ENCODE measurements around the gene MYG1.

Gene MYG1

DNA sequence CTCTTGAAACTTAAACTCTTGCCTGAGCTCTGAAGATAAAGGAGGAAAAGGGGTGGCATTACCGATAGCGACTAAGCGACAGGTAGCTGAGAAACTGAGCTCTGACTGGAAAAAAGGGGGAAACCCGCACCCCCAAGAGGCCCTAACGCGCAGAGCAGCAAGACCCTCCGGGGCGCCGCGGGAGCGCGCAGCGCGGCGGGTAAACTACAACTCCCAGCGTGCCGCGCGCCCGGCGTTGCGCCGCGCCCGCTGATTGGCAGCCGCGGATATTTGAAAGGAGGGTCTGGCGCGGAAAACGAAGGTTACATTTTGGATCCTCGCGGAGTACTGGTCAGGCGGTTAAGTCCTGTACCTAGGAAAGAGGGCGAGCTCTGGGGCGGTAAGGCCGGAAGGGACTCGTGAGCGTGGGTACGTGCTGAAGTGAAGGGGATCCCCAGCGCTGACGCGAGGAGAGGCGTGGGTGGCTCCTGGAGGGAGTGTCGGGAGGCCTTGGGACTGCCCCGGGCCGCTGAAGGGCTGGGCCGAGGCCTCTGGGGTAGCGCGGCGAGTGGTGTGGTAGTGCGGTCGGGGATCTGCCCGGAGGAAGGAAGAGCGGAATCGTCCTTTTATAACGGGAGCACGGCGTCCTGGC is 31.4 kb upstream of the MYG1 start, which contains the start of gene ESPL1 (continued):
- TF ChIP-seq RBAK (tag by site-specific recombination; IDR thresholded peaks at IDR 0.05), result no peak
- no peak for TF ChIP-seq ZNF701 (tag by site-specific recombination; IDR thresholded peaks at IDR 0.05)
- TF ChIP-seq ZNF239 (tag by site-specific recombination; IDR thresholded peaks at IDR 0.05), result no peak
- no peak for TF ChIP-seq ZNF747 (tag by site-specific recombination; IDR thresholded peaks at IDR 0.05)
- TF ChIP-seq, protein P1, sequence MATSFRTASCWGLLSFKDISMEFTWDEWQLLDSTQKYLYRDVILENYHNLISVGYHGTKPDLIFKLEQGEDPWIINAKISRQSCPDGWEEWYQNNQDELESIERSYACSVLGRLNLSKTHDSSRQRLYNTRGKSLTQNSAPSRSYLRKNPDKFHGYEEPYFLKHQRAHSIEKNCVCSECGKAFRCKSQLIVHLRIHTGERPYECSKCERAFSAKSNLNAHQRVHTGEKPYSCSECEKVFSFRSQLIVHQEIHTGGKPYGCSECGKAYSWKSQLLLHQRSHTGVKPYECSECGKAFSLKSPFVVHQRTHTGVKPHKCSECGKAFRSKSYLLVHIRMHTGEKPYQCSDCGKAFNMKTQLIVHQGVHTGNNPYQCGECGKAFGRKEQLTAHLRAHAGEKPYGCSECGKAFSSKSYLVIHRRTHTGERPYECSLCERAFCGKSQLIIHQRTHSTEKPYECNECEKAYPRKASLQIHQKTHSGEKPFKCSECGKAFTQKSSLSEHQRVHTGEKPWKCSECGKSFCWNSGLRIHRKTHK (tag by site-specific recombination; IDR thresholded peaks at IDR 0.05), result no peak
- TF ChIP-seq ZNF585B (tag by site-specific recombination; IDR thresholded peaks at IDR 0.05), result no peak
- TF ChIP-seq, protein P2, sequence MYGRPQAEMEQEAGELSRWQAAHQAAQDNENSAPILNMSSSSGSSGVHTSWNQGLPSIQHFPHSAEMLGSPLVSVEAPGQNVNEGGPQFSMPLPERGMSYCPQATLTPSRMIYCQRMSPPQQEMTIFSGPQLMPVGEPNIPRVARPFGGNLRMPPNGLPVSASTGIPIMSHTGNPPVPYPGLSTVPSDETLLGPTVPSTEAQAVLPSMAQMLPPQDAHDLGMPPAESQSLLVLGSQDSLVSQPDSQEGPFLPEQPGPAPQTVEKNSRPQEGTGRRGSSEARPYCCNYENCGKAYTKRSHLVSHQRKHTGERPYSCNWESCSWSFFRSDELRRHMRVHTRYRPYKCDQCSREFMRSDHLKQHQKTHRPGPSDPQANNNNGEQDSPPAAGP (tag by site-specific recombination; IDR thresholded peaks at IDR 0.05), result peak; percentile 85
- TF ChIP-seq ZNF140 (tag by site-specific recombination; IDR thresholded peaks at IDR 0.05), result no peak
- TF ChIP-seq ZNF223 (tag by site-specific recombination; IDR thresholded peaks at IDR 0.05), result no peak
- TF ChIP-seq ZNF354C (tag by site-specific recombination; IDR thresholded peaks at IDR 0.05; ENCODE audit: borderline replicate concordance, low read depth), result no peak
- peak; percentile 87 for TF ChIP-seq KLF9 (tag by site-specific recombination; IDR thresholded peaks at IDR 0.05; ENCODE audit: low read depth)
- peak; percentile 80 for TF ChIP-seq SP7 (tag by site-specific recombination; IDR thresholded peaks at IDR 0.05)
- TF ChIP-seq, protein P3, sequence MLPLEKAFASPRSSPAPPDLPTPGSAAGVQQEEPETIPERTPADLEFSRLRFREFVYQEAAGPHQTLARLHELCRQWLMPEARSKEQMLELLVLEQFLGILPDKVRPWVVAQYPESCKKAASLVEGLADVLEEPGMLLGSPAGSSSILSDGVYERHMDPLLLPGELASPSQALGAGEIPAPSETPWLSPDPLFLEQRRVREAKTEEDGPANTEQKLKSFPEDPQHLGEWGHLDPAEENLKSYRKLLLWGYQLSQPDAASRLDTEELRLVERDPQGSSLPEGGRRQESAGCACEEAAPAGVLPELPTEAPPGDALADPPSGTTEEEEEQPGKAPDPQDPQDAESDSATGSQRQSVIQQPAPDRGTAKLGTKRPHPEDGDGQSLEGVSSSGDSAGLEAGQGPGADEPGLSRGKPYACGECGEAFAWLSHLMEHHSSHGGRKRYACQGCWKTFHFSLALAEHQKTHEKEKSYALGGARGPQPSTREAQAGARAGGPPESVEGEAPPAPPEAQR (tag by site-specific recombination; IDR thresholded peaks at IDR 0.05), result no peak
- TF ChIP-seq, protein P4, sequence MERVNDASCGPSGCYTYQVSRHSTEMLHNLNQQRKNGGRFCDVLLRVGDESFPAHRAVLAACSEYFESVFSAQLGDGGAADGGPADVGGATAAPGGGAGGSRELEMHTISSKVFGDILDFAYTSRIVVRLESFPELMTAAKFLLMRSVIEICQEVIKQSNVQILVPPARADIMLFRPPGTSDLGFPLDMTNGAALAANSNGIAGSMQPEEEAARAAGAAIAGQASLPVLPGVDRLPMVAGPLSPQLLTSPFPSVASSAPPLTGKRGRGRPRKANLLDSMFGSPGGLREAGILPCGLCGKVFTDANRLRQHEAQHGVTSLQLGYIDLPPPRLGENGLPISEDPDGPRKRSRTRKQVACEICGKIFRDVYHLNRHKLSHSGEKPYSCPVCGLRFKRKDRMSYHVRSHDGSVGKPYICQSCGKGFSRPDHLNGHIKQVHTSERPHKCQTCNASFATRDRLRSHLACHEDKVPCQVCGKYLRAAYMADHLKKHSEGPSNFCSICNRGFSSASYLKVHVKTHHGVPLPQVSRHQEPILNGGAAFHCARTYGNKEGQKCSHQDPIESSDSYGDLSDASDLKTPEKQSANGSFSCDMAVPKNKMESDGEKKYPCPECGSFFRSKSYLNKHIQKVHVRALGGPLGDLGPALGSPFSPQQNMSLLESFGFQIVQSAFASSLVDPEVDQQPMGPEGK (tag by site-specific recombination; IDR thresholded peaks at IDR 0.05), result peak; percentile 61
- TF ChIP-seq, protein P5, sequence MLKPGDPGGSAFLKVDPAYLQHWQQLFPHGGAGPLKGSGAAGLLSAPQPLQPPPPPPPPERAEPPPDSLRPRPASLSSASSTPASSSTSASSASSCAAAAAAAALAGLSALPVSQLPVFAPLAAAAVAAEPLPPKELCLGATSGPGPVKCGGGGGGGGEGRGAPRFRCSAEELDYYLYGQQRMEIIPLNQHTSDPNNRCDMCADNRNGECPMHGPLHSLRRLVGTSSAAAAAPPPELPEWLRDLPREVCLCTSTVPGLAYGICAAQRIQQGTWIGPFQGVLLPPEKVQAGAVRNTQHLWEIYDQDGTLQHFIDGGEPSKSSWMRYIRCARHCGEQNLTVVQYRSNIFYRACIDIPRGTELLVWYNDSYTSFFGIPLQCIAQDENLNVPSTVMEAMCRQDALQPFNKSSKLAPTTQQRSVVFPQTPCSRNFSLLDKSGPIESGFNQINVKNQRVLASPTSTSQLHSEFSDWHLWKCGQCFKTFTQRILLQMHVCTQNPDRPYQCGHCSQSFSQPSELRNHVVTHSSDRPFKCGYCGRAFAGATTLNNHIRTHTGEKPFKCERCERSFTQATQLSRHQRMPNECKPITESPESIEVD (tag by site-specific recombination; IDR thresholded peaks at IDR 0.05), result no peak
- peak; percentile 45; the same call in 1 of the 2 replicates for TF ChIP-seq ZIC2 (tag by site-specific recombination; IDR thresholded peaks at IDR 0.05)
- peak; percentile 90 for TF ChIP-seq ZBTB17 (tag by site-specific recombination; IDR thresholded peaks at IDR 0.05)
- no peak for TF ChIP-seq ZNF426 (tag by site-specific recombination; IDR thresholded peaks at IDR 0.05)
- TF ChIP-seq, protein P6, sequence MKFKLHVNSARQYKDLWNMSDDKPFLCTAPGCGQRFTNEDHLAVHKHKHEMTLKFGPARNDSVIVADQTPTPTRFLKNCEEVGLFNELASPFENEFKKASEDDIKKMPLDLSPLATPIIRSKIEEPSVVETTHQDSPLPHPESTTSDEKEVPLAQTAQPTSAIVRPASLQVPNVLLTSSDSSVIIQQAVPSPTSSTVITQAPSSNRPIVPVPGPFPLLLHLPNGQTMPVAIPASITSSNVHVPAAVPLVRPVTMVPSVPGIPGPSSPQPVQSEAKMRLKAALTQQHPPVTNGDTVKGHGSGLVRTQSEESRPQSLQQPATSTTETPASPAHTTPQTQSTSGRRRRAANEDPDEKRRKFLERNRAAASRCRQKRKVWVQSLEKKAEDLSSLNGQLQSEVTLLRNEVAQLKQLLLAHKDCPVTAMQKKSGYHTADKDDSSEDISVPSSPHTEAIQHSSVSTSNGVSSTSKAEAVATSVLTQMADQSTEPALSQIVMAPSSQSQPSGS (tag by site-specific recombination; IDR thresholded peaks at IDR 0.05; ENCODE audit: low read depth), result no peak
- TF ChIP-seq, protein P7, sequence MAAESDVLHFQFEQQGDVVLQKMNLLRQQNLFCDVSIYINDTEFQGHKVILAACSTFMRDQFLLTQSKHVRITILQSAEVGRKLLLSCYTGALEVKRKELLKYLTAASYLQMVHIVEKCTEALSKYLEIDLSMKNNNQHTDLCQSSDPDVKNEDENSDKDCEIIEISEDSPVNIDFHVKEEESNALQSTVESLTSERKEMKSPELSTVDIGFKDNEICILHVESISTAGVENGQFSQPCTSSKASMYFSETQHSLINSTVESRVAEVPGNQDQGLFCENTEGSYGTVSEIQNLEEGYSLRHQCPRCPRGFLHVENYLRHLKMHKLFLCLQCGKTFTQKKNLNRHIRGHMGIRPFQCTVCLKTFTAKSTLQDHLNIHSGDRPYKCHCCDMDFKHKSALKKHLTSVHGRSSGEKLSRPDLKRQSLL (tag by site-specific recombination; IDR thresholded peaks at IDR 0.05), result peak; percentile 25; the same call in 1 of the 2 replicates
- TF ChIP-seq ZNF302 (tag by site-specific recombination; IDR thresholded peaks at IDR 0.05; ENCODE audit: low read depth), result no peak
- TF ChIP-seq, protein P8, sequence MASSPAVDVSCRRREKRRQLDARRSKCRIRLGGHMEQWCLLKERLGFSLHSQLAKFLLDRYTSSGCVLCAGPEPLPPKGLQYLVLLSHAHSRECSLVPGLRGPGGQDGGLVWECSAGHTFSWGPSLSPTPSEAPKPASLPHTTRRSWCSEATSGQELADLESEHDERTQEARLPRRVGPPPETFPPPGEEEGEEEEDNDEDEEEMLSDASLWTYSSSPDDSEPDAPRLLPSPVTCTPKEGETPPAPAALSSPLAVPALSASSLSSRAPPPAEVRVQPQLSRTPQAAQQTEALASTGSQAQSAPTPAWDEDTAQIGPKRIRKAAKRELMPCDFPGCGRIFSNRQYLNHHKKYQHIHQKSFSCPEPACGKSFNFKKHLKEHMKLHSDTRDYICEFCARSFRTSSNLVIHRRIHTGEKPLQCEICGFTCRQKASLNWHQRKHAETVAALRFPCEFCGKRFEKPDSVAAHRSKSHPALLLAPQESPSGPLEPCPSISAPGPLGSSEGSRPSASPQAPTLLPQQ (tag by site-specific recombination; IDR thresholded peaks at IDR 0.05), result peak; percentile 50; the same call in 1 of the 2 replicates
- TF ChIP-seq ZNF133 (tag by site-specific recombination; IDR thresholded peaks at IDR 0.05), result no peak
- TF ChIP-seq, protein P9, sequence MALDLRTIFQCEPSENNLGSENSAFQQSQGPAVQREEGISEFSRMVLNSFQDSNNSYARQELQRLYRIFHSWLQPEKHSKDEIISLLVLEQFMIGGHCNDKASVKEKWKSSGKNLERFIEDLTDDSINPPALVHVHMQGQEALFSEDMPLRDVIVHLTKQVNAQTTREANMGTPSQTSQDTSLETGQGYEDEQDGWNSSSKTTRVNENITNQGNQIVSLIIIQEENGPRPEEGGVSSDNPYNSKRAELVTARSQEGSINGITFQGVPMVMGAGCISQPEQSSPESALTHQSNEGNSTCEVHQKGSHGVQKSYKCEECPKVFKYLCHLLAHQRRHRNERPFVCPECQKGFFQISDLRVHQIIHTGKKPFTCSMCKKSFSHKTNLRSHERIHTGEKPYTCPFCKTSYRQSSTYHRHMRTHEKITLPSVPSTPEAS (tag by site-specific recombination; IDR thresholded peaks at IDR 0.05), result peak; percentile 21; the same call in 1 of the 2 replicates
- TF ChIP-seq, protein P10, sequence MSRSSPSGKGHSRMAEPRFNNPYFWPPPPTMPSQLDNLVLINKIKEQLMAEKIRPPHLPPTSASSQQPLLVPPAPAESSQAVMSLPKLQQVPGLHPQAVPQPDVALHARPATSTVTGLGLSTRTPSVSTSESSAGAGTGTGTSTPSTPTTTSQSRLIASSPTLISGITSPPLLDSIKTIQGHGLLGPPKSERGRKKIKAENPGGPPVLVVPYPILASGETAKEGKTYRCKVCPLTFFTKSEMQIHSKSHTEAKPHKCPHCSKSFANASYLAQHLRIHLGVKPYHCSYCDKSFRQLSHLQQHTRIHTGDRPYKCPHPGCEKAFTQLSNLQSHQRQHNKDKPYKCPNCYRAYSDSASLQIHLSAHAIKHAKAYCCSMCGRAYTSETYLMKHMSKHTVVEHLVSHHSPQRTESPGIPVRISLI (tag by site-specific recombination; IDR thresholded peaks at IDR 0.05), result no peak

All from HEK293 (cell line).